Liver (tissue), 9 donors: ENCODE data around the gene CHSY1. TPM values are rescaled to one million over a fixed set of nuclear protein-coding genes. Genes with fewer than 3 reads are reported as not detected.

Experiments used
- DNase-seq: peaks from one replicate; pipeline ENCODE4 v3.0.0-alpha.2; 2017; ENCODE audit warnings: low spot score
- H3K27ac ChIP-seq, 2 donors: one replicate each; pipeline ENCODE4 v1.7.0; 2013; ENCODE audit warnings: inconsistent platforms in 2 of 2, low read length in 2 of 2, control low read depth in 1 of 2, low read depth in 1 of 2, mild to moderate bottlenecking in 1 of 2
- H3K27me3 ChIP-seq, 4 donors: one replicate each; pipeline versions ENCODE4 v1.6.1 to v1.7.0; 2013; ENCODE audit warnings: low read length in 3 of 4, inconsistent platforms in 1 of 4, mild to moderate bottlenecking in 1 of 4, moderate library complexity in 1 of 4; ENCODE audit not compliant: control insufficient read depth in 4 of 4, insufficient read depth in 4 of 4
- H3K36me3 ChIP-seq, 4 donors: one replicate each; pipeline versions ENCODE4 v1.6.1 to v1.7.0; 2013; ENCODE audit warnings: low read length in 3 of 4, mild to moderate bottlenecking in 3 of 4, low read depth in 1 of 4, moderate library complexity in 1 of 4; ENCODE audit not compliant: control insufficient read depth in 4 of 4, insufficient read depth in 3 of 4
- H3K4me1 ChIP-seq, 4 donors: one replicate each; pipeline versions ENCODE4 v1.6.1 to v1.7.0; 2013; ENCODE audit warnings: low read length in 3 of 4, mild to moderate bottlenecking in 3 of 4, moderate library complexity in 1 of 4; ENCODE audit not compliant: control insufficient read depth in 4 of 4, insufficient read depth in 4 of 4
- H3K4me3 ChIP-seq, 3 donors: one replicate each; pipeline versions ENCODE4 v1.6.1 to v1.7.0; 2013; ENCODE audit warnings: low read length in 3 of 3, control low read depth in 1 of 3, low read depth in 1 of 3, mild to moderate bottlenecking in 1 of 3
- H3K9ac ChIP-seq, 2 donors: one replicate each; pipeline ENCODE4 v1.7.0; 2013; ENCODE audit warnings: low read length in 2 of 2, mild to moderate bottlenecking in 2 of 2, moderate library complexity in 2 of 2, control low read depth in 1 of 2, low read depth in 1 of 2
- H3K9me3 ChIP-seq, 4 donors: one replicate each; pipeline versions ENCODE4 v1.6.1 to v1.7.0; 2013; ENCODE audit warnings: low read length in 3 of 4; ENCODE audit not compliant: control insufficient read depth in 4 of 4
- EGR1 ChIP-seq, 2 donors: IDR thresholded peaks; 2 replicates each; pipeline ENCODE4 v1.6.1; 2016 to 2018; ENCODE audit warnings: antibody characterized with exemption in 2 of 2, low read depth in 2 of 2
- FOXA1 ChIP-seq: IDR thresholded peaks from 2 replicates; pipeline ENCODE4 v1.6.1; 2016; ENCODE audit warnings: antibody characterized with exemption
- FOXA2 ChIP-seq: IDR thresholded peaks from 2 replicates; pipeline ENCODE4 v1.6.1; 2016; ENCODE audit warnings: antibody characterized with exemption
- GABPA ChIP-seq, 2 donors: IDR thresholded peaks in 1 of 2; conservative IDR thresholded peaks in 1 of 2; 2 replicates each; pipeline ENCODE4 v1.6.1; 2016; ENCODE audit warnings: antibody characterized with exemption in 2 of 2, mild to moderate bottlenecking in 1 of 2, moderate library complexity in 1 of 2
- HNF4A ChIP-seq, 2 donors: conservative IDR thresholded peaks; 2 replicates each; pipeline ENCODE4 v1.6.1; 2016; ENCODE audit warnings: antibody characterized with exemption in 2 of 2, mild to moderate bottlenecking in 2 of 2
- JUND ChIP-seq, 2 donors: IDR thresholded peaks; 2 replicates each; pipeline ENCODE4 v1.6.1; 2016; ENCODE audit warnings: antibody characterized with exemption in 2 of 2
- NR2F2 ChIP-seq: IDR thresholded peaks from 2 replicates; pipeline ENCODE4 v1.6.1; 2016; ENCODE audit warnings: antibody characterized with exemption
- RAD21 ChIP-seq, 2 donors: IDR thresholded peaks; 2 replicates each; pipeline ENCODE4 v1.6.1; 2016; ENCODE audit warnings: antibody characterized with exemption in 2 of 2, mild to moderate bottlenecking in 2 of 2
- RXRA ChIP-seq, 2 donors: IDR thresholded peaks; 2 replicates each; pipeline ENCODE4 v1.6.1; 2017 to 2018; ENCODE audit warnings: antibody characterized with exemption in 2 of 2, mild to moderate bottlenecking in 1 of 2
- SP1 ChIP-seq: IDR thresholded peaks from 2 replicates; pipeline ENCODE4 v1.6.1; 2018; ENCODE audit warnings: antibody characterized with exemption, mild to moderate bottlenecking
- TAF1 ChIP-seq: conservative IDR thresholded peaks from 2 replicates; pipeline ENCODE4 v1.6.1; 2016; ENCODE audit warnings: antibody characterized with exemption, mild to moderate bottlenecking
- YY1 ChIP-seq: IDR thresholded peaks from 2 replicates; pipeline ENCODE4 v1.6.1; 2016; ENCODE audit warnings: antibody characterized with exemption, mild to moderate bottlenecking
- WGBS: extraction: QIAGEN DNeasy Blood & Tissue Kit; methylation state at CpG from one replicate; pipeline ENCODE4 v1.1.7; 2013; 5-methylcytosine and 5-hydroxymethylcytosine counted together
- polyA plus RNA-seq, 2 donors: library from polyadenylated mRNA; stranded (reverse) in 1 of 2; unstranded in 1 of 2; fragments of 200-250 nt in 1 of 2; fragments of >200 nt in 1 of 2; fragmentation: Nextera tagmentation in 1 of 2; extraction: Ambion mirVana in 1 of 2; gene quantifications; one replicate each; pipeline versions ENCODE4 v1.2.1 to v1.2.3, GENCODE V29; 2013 to 2015
- total RNA-seq, 2 donors: library from RNA; depleted of rRNA; stranded (reverse); fragments of >200 nt; gene quantifications; one replicate each; pipeline ENCODE4 v1.2.3, GENCODE V29; 2014
- TF ChIP-seq, protein P1 (sequence below): fragments of 150-350 bp; IDR thresholded peaks from 2 replicates; pipeline ENCODE4 v1.5.1; 2017; ENCODE audit warnings: improper control_type of control experiment, low read depth, low read length; ENCODE audit not compliant: missing input control
- TF ChIP-seq, protein P2 (sequence below): IDR thresholded peaks from 2 replicates; pipeline ENCODE4 v1.6.1; 2016; ENCODE audit warnings: antibody characterized with exemption
- TF ChIP-seq, protein P3 (sequence below): IDR thresholded peaks from 2 replicates; pipeline ENCODE4 v1.6.1; 2016; ENCODE audit warnings: antibody characterized with exemption, mild to moderate bottlenecking
- TF ChIP-seq, protein P4 (sequence below): IDR thresholded peaks from 2 replicates; pipeline ENCODE4 v1.6.1; 2016; ENCODE audit warnings: antibody characterized with exemption
- TF ChIP-seq, protein P5 (sequence below): IDR thresholded peaks from 2 replicates; pipeline ENCODE4 v1.6.1; 2016; ENCODE audit warnings: antibody characterized with exemption
- donor health status: healthy.
- donor health status: healthy.
- donor health status: healthy.
- donor health status: healthy.
- donor health status: healthy.

Gene CHSY1
- total and polyA plus RNA-seq, 4 donors = 1.4 to 12.3 (median 6.6) TPM

DNA sequence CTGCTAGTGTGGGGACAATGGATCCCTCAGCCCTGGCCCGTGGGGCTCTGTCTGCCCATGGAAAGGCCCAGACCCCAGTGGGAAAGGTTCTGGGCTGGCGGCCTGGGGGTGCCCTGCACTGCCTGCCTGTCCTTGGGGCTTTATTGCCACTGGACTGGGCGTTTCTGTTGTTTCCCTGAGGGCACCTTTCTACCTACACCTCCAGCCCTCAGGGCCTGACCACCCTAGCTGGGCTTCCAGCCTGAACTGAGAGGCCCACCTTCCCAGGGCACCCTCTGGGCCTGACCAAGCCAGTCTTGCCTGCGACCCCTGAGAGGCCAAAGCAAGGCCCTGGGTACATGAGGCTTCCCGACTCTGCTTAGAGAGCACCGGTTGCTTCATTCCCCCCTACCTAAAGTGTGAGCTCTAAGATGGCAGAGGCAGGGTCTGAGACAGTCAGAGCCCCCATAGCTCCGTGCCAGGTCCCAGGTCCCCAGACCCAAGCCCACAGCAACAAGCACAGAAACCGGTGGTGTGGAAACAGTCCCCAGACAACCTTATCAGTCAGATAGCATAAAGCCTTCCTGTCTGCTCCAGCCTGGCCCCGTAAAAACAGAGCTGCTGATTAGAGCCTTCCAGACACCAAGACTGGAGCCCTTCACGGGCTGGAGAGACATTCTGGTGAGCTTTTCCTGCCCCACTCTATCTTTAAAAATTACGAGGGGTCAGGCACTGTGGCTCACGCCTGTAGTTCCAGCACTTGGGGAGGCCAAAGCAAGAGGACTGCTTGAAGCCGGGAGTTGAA lies 102.8 kb downstream of the CHSY1 start:
- Histone ChIP-seq H3K27ac (peak overlapping the region in 1 of 2 donors; percentile 26), H3K36me3 (no peaks in the 10 kb centered on the region), H3K9me3 (no peaks in the 10 kb centered on the region), H3K4me3 (no peak overlapping the region), H3K4me1 (peaks cover 0 to 3% (median 0%) of the 10 kb centered on the region in 4 donors), H3K27me3 (no peaks in the 10 kb centered on the region), H3K9ac (no peak overlapping the region)
- 73% methylated on average over 13 of the region's 13 CpGs for WGBS
- no peak for DNase-seq
- TF ChIP-seq FOXA2 (no peak), JUND (IDR thresholded peaks at IDR 0.05) (no peak), RAD21 (IDR thresholded peaks at IDR 0.05) (peak in 1 of 2 donors; percentile 12), TAF1 (no peak), NR2F2 (peak; percentile 76), EGR1 (IDR thresholded peaks at IDR 0.05; ENCODE audit: low read depth in 2 of 2) (no peak), SP1 (no peak)
- TF ChIP-seq, protein P1, sequence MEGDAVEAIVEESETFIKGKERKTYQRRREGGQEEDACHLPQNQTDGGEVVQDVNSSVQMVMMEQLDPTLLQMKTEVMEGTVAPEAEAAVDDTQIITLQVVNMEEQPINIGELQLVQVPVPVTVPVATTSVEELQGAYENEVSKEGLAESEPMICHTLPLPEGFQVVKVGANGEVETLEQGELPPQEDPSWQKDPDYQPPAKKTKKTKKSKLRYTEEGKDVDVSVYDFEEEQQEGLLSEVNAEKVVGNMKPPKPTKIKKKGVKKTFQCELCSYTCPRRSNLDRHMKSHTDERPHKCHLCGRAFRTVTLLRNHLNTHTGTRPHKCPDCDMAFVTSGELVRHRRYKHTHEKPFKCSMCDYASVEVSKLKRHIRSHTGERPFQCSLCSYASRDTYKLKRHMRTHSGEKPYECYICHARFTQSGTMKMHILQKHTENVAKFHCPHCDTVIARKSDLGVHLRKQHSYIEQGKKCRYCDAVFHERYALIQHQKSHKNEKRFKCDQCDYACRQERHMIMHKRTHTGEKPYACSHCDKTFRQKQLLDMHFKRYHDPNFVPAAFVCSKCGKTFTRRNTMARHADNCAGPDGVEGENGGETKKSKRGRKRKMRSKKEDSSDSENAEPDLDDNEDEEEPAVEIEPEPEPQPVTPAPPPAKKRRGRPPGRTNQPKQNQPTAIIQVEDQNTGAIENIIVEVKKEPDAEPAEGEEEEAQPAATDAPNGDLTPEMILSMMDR = no peak
- TF ChIP-seq, protein P2, sequence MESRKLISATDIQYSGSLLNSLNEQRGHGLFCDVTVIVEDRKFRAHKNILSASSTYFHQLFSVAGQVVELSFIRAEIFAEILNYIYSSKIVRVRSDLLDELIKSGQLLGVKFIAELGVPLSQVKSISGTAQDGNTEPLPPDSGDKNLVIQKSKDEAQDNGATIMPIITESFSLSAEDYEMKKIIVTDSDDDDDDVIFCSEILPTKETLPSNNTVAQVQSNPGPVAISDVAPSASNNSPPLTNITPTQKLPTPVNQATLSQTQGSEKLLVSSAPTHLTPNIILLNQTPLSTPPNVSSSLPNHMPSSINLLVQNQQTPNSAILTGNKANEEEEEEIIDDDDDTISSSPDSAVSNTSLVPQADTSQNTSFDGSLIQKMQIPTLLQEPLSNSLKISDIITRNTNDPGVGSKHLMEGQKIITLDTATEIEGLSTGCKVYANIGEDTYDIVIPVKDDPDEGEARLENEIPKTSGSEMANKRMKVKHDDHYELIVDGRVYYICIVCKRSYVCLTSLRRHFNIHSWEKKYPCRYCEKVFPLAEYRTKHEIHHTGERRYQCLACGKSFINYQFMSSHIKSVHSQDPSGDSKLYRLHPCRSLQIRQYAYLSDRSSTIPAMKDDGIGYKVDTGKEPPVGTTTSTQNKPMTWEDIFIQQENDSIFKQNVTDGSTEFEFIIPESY = no peak
- TF ChIP-seq, protein P3, sequence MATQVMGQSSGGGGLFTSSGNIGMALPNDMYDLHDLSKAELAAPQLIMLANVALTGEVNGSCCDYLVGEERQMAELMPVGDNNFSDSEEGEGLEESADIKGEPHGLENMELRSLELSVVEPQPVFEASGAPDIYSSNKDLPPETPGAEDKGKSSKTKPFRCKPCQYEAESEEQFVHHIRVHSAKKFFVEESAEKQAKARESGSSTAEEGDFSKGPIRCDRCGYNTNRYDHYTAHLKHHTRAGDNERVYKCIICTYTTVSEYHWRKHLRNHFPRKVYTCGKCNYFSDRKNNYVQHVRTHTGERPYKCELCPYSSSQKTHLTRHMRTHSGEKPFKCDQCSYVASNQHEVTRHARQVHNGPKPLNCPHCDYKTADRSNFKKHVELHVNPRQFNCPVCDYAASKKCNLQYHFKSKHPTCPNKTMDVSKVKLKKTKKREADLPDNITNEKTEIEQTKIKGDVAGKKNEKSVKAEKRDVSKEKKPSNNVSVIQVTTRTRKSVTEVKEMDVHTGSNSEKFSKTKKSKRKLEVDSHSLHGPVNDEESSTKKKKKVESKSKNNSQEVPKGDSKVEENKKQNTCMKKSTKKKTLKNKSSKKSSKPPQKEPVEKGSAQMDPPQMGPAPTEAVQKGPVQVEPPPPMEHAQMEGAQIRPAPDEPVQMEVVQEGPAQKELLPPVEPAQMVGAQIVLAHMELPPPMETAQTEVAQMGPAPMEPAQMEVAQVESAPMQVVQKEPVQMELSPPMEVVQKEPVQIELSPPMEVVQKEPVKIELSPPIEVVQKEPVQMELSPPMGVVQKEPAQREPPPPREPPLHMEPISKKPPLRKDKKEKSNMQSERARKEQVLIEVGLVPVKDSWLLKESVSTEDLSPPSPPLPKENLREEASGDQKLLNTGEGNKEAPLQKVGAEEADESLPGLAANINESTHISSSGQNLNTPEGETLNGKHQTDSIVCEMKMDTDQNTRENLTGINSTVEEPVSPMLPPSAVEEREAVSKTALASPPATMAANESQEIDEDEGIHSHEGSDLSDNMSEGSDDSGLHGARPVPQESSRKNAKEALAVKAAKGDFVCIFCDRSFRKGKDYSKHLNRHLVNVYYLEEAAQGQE = no peak
- TF ChIP-seq, protein P4, sequence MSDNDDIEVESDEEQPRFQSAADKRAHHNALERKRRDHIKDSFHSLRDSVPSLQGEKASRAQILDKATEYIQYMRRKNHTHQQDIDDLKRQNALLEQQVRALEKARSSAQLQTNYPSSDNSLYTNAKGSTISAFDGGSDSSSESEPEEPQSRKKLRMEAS = no peak
- TF ChIP-seq, protein P5, sequence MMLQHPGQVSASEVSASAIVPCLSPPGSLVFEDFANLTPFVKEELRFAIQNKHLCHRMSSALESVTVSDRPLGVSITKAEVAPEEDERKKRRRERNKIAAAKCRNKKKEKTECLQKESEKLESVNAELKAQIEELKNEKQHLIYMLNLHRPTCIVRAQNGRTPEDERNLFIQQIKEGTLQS = no peak

DNA sequence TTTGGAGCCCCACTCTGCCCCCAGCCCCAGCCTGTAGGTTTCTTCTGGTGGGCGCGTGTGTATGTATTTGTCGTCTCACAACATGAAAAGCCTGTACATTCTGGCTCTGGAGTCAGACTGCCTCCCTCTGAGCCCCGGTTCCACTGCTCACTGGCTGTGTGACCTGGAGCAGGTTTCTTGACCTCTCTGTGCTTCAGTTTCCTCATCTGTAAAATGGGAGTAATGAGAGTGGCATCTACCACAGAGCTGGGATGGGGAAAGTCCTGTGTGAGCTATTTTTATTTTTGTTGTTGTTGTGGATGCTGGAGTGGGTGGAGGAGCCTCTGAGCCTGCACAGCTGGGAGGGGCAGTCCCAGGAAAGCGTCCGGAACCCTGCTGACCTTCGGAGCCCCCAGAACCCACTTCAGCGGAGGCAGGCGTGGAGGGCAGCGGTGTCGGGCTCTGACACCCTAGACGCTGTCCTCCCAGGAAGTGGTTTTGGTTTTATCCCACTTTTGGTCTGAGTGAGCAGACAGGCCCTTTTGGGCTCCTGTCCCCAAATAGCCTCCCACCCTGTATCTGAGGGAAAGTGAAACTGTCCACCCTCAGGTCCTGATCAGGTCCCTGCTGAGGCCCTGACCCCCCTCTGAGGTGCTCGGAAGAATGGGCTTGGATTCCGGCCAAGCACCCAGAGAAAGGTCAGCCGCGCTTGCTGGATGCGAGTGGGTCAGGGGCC lies 103.5 kb downstream of the CHSY1 start:
- WGBS = 80% methylated on average over 17 of the region's 17 CpGs
- no peak overlapping the region for H3K27ac ChIP-seq
- no peak for DNase-seq
- no peaks in the 10 kb centered on the region for H3K9me3 ChIP-seq
- peaks cover 0 to 3% (median 0%) of the 10 kb centered on the region in 4 donors for H3K4me1 ChIP-seq
- H3K27me3 ChIP-seq = no peaks in the 10 kb centered on the region
- no peaks in the 10 kb centered on the region for H3K36me3 ChIP-seq
- H3K9ac ChIP-seq = no peak overlapping the region
- no peak overlapping the region for H3K4me3 ChIP-seq
- TF ChIP-seq YY1 = no peak
- TF ChIP-seq, protein P5 = no peak
- no peak for TF ChIP-seq GABPA (IDR thresholded peaks at IDR 0.05 in 1 of 2, conservative IDR thresholded peaks at IDR 0.05 in 1 of 2)
- no peak for TF ChIP-seq HNF4A (conservative IDR thresholded peaks at IDR 0.05)
- TF ChIP-seq SP1 = no peak
- TF ChIP-seq RXRA (IDR thresholded peaks at IDR 0.05) = no peak
- TF ChIP-seq FOXA1 = no peak
- TF ChIP-seq, protein P3 = no peak
- no peak for TF ChIP-seq JUND (IDR thresholded peaks at IDR 0.05)
